Keratinocyte (primary cell): ENCODE data around the gene ZNF100.

Source experiments
- EZH2 ChIP-seq: IDR thresholded peaks from one replicate; pipeline ENCODE4 v1.6.1; 2012; ENCODE audit warnings: inconsistent platforms, mild to moderate bottlenecking, low read length, moderate library complexity
- TF ChIP-seq, protein P1 (sequence below), 3 experiments: IDR thresholded peaks in 1 of 3; conservative IDR thresholded peaks in 1 of 3; optimal IDR thresholded peaks in 1 of 3; 2 replicates in 2 of 3; 3 replicates in 1 of 3; pipeline versions ENCODE3 to v1.5.1; 2011; ENCODE audit warnings: low read length in 3 of 3, mild to moderate bottlenecking in 3 of 3, moderate library complexity in 2 of 3, control low read depth in 1 of 3, inconsistent platforms in 1 of 3; ENCODE audit not compliant: insufficient read depth in 2 of 3; ENCODE audit errors: extremely low read depth in 1 of 3

DNA sequence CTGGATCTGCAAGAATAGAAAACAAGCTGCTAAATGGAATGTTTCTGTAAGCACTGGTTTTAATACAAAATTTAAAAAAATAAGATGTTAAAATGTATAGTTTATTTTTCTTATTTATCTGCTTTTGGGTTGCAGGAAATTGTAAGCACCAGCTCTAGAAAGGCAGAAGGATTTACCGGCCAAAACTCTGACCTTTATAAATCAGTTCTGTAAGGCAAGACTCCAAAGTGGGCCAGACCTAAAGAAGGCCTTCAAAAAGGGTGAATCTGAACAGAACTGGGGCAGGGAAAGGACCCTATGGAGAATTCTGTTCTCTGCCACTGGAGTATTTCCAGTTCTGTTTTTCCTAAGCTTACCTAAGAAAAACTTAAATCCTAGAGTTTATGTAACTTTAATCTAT lies 19.3 kb downstream of the ZNF100 start:
- TF ChIP-seq, protein P1, sequence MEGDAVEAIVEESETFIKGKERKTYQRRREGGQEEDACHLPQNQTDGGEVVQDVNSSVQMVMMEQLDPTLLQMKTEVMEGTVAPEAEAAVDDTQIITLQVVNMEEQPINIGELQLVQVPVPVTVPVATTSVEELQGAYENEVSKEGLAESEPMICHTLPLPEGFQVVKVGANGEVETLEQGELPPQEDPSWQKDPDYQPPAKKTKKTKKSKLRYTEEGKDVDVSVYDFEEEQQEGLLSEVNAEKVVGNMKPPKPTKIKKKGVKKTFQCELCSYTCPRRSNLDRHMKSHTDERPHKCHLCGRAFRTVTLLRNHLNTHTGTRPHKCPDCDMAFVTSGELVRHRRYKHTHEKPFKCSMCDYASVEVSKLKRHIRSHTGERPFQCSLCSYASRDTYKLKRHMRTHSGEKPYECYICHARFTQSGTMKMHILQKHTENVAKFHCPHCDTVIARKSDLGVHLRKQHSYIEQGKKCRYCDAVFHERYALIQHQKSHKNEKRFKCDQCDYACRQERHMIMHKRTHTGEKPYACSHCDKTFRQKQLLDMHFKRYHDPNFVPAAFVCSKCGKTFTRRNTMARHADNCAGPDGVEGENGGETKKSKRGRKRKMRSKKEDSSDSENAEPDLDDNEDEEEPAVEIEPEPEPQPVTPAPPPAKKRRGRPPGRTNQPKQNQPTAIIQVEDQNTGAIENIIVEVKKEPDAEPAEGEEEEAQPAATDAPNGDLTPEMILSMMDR (optimal IDR thresholded peaks at IDR 0.05 in 1 of 3, IDR thresholded peaks at IDR 0.05 in 1 of 3, conservative IDR thresholded peaks at IDR 0.05 in 1 of 3; ENCODE audit: extremely low read depth in 1 of 3, insufficient read depth in 2 of 3, low read length in 3 of 3) = no peak
- TF ChIP-seq EZH2 = no peak
